Calu3 (cell line): ENCODE measurements around the gene RILP. TPM values are rescaled to one million over a fixed set of nuclear protein-coding genes. Genes with fewer than 3 reads are reported as not detected.

ENCODE experiments used
- BruUV-seq: library from RNA; stranded (reverse); fragments of 400-500 nt; replicated peaks from 2 replicates; lab custom pipeline; 2021; lab: Mats Ljungman, UMichigan
- CTCF ChIA-PET: fragments of 300-600 bp; sonication (Branson Sonifier 250); formaldehyde crosslinking; loops from one replicate; lab custom pipeline; 2022; ENCODE audit warnings: antibody characterized with exemption; lab: Charles Lee
- DNase-seq: peaks from one replicate; pipeline ENCODE4 v3.0.0; 2022
- H3K27ac Mint-ChIP-seq: one replicate; pipeline ENCODE4 v1.8.0; 2022; ENCODE audit warnings: mixed read lengths; ENCODE audit not compliant: unreplicated experiment
- H3K27me3 Mint-ChIP-seq: one replicate; pipeline ENCODE4 v1.8.0; 2022; ENCODE audit warnings: mixed read lengths; ENCODE audit not compliant: unreplicated experiment
- H3K36me3 Mint-ChIP-seq: one replicate; pipeline ENCODE4 v1.8.0; 2022; ENCODE audit warnings: mild to moderate bottlenecking, moderate library complexity, mixed read lengths; ENCODE audit not compliant: insufficient read depth, unreplicated experiment
- H3K4me1 Mint-ChIP-seq: one replicate; pipeline ENCODE4 v1.8.0; 2022; ENCODE audit warnings: mild to moderate bottlenecking, low read depth, mixed read lengths; ENCODE audit not compliant: unreplicated experiment
- H3K4me3 Mint-ChIP-seq: one replicate; pipeline ENCODE4 v1.8.0; 2022; ENCODE audit warnings: mild to moderate bottlenecking, low read depth, moderate library complexity, mixed read lengths; ENCODE audit not compliant: unreplicated experiment
- H3K9me3 Mint-ChIP-seq: one replicate; pipeline ENCODE4 v1.8.0; 2022; ENCODE audit warnings: low read depth, mixed read lengths; ENCODE audit not compliant: unreplicated experiment
- intact Hi-C: fragments of 100-400 bp; cut with micrococcal nuclease; formaldehyde crosslinking; loops from one replicate; pipeline ENCODE4 v1.10.0; 2022; ENCODE audit not compliant: unreplicated experiment
- total RNA-seq: library from RNA; stranded (reverse); gene quantifications from 2 replicates; pipeline ENCODE4 v1.2.3, GENCODE V29; 2022
- TF ChIP-seq, protein P1 (sequence below): fragments of 200-600 bp; IDR thresholded peaks from one replicate; pipeline ENCODE4 v1.8.0; 2022; ENCODE audit warnings: antibody characterized with exemption; ENCODE audit not compliant: unreplicated experiment

The RILP gene
- total RNA-seq, 1 experiment from 2014 or later, result 1.8 TPM

GRCh38 chr17:1625053-1625452, 24.6 kb downstream of the RILP start:
- no peaks in the 10 kb centered on the region for H3K9me3 Mint-ChIP-seq
- no peak for DNase-seq
- TF ChIP-seq, protein P1, sequence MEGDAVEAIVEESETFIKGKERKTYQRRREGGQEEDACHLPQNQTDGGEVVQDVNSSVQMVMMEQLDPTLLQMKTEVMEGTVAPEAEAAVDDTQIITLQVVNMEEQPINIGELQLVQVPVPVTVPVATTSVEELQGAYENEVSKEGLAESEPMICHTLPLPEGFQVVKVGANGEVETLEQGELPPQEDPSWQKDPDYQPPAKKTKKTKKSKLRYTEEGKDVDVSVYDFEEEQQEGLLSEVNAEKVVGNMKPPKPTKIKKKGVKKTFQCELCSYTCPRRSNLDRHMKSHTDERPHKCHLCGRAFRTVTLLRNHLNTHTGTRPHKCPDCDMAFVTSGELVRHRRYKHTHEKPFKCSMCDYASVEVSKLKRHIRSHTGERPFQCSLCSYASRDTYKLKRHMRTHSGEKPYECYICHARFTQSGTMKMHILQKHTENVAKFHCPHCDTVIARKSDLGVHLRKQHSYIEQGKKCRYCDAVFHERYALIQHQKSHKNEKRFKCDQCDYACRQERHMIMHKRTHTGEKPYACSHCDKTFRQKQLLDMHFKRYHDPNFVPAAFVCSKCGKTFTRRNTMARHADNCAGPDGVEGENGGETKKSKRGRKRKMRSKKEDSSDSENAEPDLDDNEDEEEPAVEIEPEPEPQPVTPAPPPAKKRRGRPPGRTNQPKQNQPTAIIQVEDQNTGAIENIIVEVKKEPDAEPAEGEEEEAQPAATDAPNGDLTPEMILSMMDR, result no peak
- peaks cover 16% of the 10 kb centered on the region for H3K36me3 Mint-ChIP-seq
- intact Hi-C loops, result no loop called here
- no peak overlapping the region for H3K27ac Mint-ChIP-seq
- peaks cover 19% of the 10 kb centered on the region for H3K27me3 Mint-ChIP-seq
- no peak overlapping the region for H3K4me3 Mint-ChIP-seq
- H3K4me1 Mint-ChIP-seq, result no peaks in the 10 kb centered on the region
- no TSS peak for BruUV-seq
- CTCF ChIA-PET, result interaction anchor here (0.5 kb wide), 1 partner anchor 9 kb away, joined by 10 read pairs; no protein-coding TSS in a partner anchor

DNA sequence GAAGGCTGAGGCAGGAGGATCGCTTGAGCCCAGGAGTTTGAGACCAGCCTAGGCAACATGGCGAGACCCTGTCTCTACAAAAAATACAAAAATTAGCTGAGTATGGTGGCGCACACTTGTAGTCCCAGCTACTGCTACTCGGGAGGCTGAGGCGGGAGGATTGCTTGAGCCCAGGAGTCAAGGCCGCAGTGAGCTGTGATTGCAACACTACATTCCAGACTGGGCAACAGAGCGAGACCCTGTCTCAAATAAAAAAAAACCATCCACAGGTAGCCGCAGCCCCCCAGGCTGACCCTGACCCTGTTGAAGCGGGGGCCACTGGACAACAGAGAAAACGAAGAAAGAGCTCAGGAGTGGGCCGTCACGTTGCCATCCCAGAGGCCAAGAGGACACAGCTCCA, 25.0 kb downstream of the RILP start:
- intact Hi-C loops, result no loop called here
- DNase-seq, result no peak
- peaks cover 14% of the 10 kb centered on the region for H3K27me3 Mint-ChIP-seq
- H3K27ac Mint-ChIP-seq, result no peak overlapping the region
- CTCF ChIA-PET, result interaction anchor here (0.5 kb wide), 1 partner anchor 9 kb away, joined by 10 read pairs; no protein-coding TSS in a partner anchor
- H3K4me1 Mint-ChIP-seq, result no peaks in the 10 kb centered on the region
- BruUV-seq, result no TSS peak
- no peak overlapping the region for H3K4me3 Mint-ChIP-seq
- TF ChIP-seq, protein P1, result no peak
- no peaks in the 10 kb centered on the region for H3K9me3 Mint-ChIP-seq
- peaks cover 15% of the 10 kb centered on the region for H3K36me3 Mint-ChIP-seq

DNA sequence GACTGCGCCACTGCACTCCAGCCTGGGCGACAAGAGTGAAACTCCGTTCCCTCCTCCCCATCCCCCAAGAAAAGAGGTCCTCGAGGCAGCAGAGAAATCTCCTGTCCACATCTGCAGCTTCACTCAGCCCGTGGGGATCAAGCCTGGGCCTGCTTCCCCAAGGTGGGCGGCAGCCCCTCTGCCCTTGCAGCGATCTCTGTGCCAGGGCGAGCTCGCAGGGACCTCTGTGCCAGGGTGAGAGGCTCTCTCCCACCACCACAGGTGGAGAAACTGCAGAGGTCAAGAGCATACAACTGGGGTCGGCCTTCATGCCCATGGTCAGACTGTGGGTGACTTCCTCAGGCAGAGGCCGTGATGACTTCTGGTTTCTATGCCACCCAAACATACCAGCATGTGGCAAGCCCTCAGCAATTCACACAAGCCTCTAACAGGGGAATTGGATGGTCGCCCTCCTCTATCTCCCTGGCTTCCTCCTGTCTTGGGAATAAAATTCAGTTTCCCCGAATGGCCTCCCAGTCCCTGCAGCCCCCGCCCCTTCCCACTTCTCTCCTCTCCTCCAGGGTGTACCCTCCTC, 26.5 kb downstream of the RILP start:
- H3K9me3 Mint-ChIP-seq, result no peaks in the 10 kb centered on the region
- no peak overlapping the region for H3K27ac Mint-ChIP-seq
- BruUV-seq, result no TSS peak
- H3K36me3 Mint-ChIP-seq, result peaks cover 2% of the 10 kb centered on the region
- H3K4me1 Mint-ChIP-seq, result no peaks in the 10 kb centered on the region
- DNase-seq, result no peak
- TF ChIP-seq, protein P1, result no peak
- H3K4me3 Mint-ChIP-seq, result no peak overlapping the region
- intact Hi-C loops, result no loop called here
- CTCF ChIA-PET, result no interaction called here
- peaks cover 13% of the 10 kb centered on the region for H3K27me3 Mint-ChIP-seq

- intact Hi-C loops, result no loop called here
- CTCF ChIA-PET, result no interaction called here
- H3K27me3 Mint-ChIP-seq, result peaks cover 5% of the 10 kb centered on the region
- no TSS peak for BruUV-seq
- H3K9me3 Mint-ChIP-seq, result no peaks in the 10 kb centered on the region
- DNase-seq, result no peak
- H3K4me1 Mint-ChIP-seq, result peaks cover 8% of the 10 kb centered on the region
- H3K27ac Mint-ChIP-seq, result no peak overlapping the region
- TF ChIP-seq, protein P1, result no peak
- H3K36me3 Mint-ChIP-seq, result no peaks in the 10 kb centered on the region
- no peak overlapping the region for H3K4me3 Mint-ChIP-seq
Measured at GRCh38 chr17:1621273-1621954, 28.3 kb downstream of the RILP start.
